Tibial nerve (tissue), 4 donors: Measurements from ENCODE around the gene NR2F1. TPM values are rescaled to one million over a fixed set of nuclear protein-coding genes. Genes with fewer than 3 reads are reported as not detected.

Experiments used
- DNase-seq, 2 donors: peaks; one replicate each; pipeline ENCODE4 v3.0.0-alpha.2; 2019; ENCODE audit warnings: low spot score in 2 of 2
- H3K27ac ChIP-seq, 4 donors: fragments of 200-600 bp; sonication (generic) in 3 of 4; one replicate each; pipeline ENCODE4 v1.5.1; 2017 to 2019; ENCODE audit warnings: mild to moderate bottlenecking in 1 of 4
- H3K27me3 ChIP-seq, 2 donors: fragments of 200-600 bp; sonication (generic) in 1 of 2; one replicate each; pipeline versions ENCODE4 v1.5.1 to v1.6.0; 2017 to 2019
- H3K36me3 ChIP-seq, 3 donors: fragments of 200-600 bp; sonication (generic); one replicate each; pipeline ENCODE4 v1.5.1; 2018 to 2019
- H3K4me1 ChIP-seq, 4 donors: fragments of 200-600 bp; sonication (generic) in 3 of 4; one replicate each; pipeline ENCODE4 v1.5.1; 2017 to 2019
- H3K4me3 ChIP-seq, 4 donors: fragments of 200-600 bp; sonication (generic) in 3 of 4; one replicate each; pipeline ENCODE4 v1.5.1; 2017 to 2019; ENCODE audit warnings: mild to moderate bottlenecking in 1 of 4, moderate library complexity in 1 of 4
- H3K9me3 ChIP-seq, 4 donors: fragments of 200-600 bp; sonication (generic) in 3 of 4; one replicate each; pipeline ENCODE4 v1.5.1; 2017 to 2019
- EP300 ChIP-seq, 2 donors: sonication (generic); formaldehyde crosslinking; IDR thresholded peaks; one replicate each; pipeline ENCODE4 v1.6.1; 2017; ENCODE audit warnings: antibody characterized with exemption in 2 of 2, mild to moderate bottlenecking in 1 of 2
- POLR2A ChIP-seq, 2 donors: fragments of 450-650 bp; IDR thresholded peaks; one replicate each; pipeline ENCODE4 v1.6.1; 2017; ENCODE audit warnings: antibody characterized with exemption in 2 of 2, mild to moderate bottlenecking in 2 of 2, moderate library complexity in 2 of 2
- WGBS, 2 donors: methylation state at CpG; one replicate each; pipeline ENCODE4 v1.1.5; 2018; 5-methylcytosine and 5-hydroxymethylcytosine counted together
- total RNA-seq, 4 donors: library from RNA; depleted of rRNA; stranded (reverse); fragments of >200 nt; gene quantifications; one replicate each; pipeline ENCODE4 v1.1.0, GENCODE V29; 2016
- TF ChIP-seq, protein P1 (sequence below), 5 experiments: fragments of 200-600 bp in 3 of 5; fragments of 450-650 bp in 2 of 5; sonication (generic) in 3 of 5; IDR thresholded peaks; one replicate each; pipeline ENCODE4 v1.5.1; 2016 to 2019; ENCODE audit warnings: antibody characterized with exemption in 5 of 5, mild to moderate bottlenecking in 3 of 5, moderate library complexity in 2 of 5

The NR2F1 gene
- total RNA-seq, 4 donors from 2014 or later, result 64.9 to 81.3 (median 67.6) TPM

DNA sequence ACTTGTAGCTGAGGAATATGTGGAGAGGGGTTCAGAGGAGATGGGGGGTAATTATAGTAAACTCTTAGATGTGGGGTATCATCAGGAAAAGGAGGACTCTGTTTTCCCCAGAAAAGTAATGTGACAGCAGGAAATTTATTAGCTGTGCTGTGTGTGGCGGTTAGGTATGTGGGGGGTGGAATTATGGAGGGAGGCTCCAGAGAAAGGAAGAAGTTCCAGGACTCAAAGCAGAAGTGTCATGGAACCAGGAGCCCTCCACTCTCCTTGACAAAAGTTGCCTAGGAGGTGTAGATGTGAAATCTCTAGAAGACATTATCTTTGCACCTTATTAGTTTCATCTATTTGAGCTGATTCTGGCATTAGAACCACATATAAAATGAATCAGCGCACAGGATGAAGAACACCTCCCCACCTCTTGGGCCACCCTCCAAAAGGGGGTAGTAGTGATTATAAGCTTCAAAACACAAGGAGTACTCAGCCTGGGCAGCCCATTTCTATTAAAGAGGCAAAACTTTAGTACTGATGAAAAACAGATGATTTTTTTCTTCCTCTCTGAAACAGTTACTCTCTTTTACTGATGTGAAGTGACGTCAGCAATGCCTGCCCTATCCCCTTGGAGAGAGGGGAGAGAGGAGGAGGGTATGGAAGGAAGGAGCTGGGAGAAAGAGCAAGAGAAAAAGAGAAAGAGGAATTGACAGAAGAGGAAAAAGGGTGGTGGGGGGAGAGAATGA, 18.2 kb downstream of the NR2F1 start:
- peak in 1 of 2 donors; percentile 49 for DNase-seq
- H3K27me3 ChIP-seq, result peaks cover 0 to 27% of the 10 kb centered on the region in 2 donors
- WGBS, 2 donors, result 35 to 42% methylated on average over 3 of the region's 3 CpGs
- H3K9me3 ChIP-seq, result no peaks in the 10 kb centered on the region
- peak overlapping the region; percentile 72 to 94 (median 86) for H3K27ac ChIP-seq
- TF ChIP-seq POLR2A (IDR thresholded peaks at IDR 0.05) (peak; percentile 13 to 56), EP300 (IDR thresholded peaks at IDR 0.05) (peak in 1 of 2 donors; percentile 76)
- TF ChIP-seq, protein P1, sequence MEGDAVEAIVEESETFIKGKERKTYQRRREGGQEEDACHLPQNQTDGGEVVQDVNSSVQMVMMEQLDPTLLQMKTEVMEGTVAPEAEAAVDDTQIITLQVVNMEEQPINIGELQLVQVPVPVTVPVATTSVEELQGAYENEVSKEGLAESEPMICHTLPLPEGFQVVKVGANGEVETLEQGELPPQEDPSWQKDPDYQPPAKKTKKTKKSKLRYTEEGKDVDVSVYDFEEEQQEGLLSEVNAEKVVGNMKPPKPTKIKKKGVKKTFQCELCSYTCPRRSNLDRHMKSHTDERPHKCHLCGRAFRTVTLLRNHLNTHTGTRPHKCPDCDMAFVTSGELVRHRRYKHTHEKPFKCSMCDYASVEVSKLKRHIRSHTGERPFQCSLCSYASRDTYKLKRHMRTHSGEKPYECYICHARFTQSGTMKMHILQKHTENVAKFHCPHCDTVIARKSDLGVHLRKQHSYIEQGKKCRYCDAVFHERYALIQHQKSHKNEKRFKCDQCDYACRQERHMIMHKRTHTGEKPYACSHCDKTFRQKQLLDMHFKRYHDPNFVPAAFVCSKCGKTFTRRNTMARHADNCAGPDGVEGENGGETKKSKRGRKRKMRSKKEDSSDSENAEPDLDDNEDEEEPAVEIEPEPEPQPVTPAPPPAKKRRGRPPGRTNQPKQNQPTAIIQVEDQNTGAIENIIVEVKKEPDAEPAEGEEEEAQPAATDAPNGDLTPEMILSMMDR (IDR thresholded peaks at IDR 0.05), result no peak
- H3K36me3 ChIP-seq, result peaks cover 0 to 2% (median 0%) of the 10 kb centered on the region in 3 donors
- peak overlapping the region; percentile 7 to 39 (median 24) for H3K4me3 ChIP-seq
- peaks cover 0 to 80% (median 9%) of the 10 kb centered on the region in 4 donors for H3K4me1 ChIP-seq

DNA sequence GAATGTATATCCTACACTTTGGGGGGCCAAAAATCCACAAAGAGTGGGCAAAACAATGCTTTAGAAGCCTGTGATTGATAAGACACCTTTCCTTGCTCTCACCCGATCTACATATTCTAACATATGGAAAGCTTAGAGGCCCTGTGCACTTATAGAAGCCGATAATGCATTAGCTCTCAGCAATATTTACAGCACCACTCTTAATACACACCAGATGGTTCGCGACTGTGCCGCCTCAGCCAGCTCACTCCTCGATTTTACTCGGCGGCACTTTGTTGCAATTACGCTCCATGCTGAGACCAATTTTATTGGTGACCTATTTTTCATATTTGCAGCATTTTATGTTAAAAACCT, 18.8 kb downstream of the NR2F1 start:
- Histone ChIP-seq H3K27ac (peak overlapping the region; percentile 72 to 94 (median 86)), H3K36me3 (no peaks in the 10 kb centered on the region), H3K4me1 (peaks cover 0 to 75% (median 8%) of the 10 kb centered on the region in 4 donors), H3K9me3 (no peaks in the 10 kb centered on the region), H3K4me3 (peak overlapping the region; percentile 7 to 39 (median 24)), H3K27me3 (peaks cover 0 to 27% of the 10 kb centered on the region in 2 donors)
- no peak for DNase-seq
- 44 to 59% methylated on average over 9 of the region's 9 CpGs for WGBS, 2 donors
- TF ChIP-seq EP300 (IDR thresholded peaks at IDR 0.05) (no peak), POLR2A (IDR thresholded peaks at IDR 0.05) (peak in 1 of 2 donors; percentile 42)
- TF ChIP-seq, protein P1 (IDR thresholded peaks at IDR 0.05), result no peak

DNA sequence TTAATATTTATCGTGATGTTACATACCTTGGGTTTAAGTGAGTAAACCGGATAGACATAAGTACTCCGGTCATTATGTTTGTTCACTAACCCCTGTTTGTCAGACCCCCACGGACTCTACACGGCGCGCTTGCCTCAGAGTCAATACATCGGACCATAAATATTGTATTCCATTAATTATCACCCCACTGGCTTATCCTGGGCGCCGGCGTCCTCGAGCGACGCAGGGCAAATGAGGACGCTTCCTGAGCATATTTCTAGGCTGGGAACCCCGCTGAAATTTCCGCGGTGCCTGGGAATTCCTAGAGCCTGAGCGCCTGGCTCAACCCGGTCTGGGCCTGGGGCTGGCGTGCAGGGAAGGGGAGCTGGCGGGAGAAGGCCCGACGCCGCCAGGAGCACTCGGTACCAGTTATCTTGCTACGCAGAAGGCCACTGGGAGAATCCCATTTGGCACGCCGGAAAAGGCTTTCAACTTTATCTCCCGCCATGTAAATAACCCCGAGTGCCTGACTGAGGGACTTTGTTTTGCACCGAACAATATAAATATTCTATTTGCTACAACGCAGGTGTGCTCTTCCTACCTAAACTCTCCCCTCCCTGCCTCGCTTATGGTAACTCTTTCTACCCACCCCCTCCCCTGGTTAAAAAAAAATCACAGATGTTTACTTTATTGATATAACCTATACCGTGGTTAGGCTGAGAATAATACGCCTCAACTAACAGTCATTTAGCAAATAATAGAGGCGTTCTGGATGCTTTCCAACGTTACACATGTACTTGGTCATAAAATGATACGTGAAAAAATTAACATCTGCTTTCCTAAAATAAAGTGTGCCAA, 19.4 kb downstream of the NR2F1 start:
- Histone ChIP-seq H3K4me3 (peak overlapping the region; percentile 7 to 39 (median 24)), H3K4me1 (peaks cover 0 to 71% (median 4%) of the 10 kb centered on the region in 4 donors), H3K36me3 (no peaks in the 10 kb centered on the region), H3K27ac (peak overlapping the region; percentile 72 to 94 (median 86)), H3K9me3 (no peaks in the 10 kb centered on the region), H3K27me3 (peaks cover 0 to 30% of the 10 kb centered on the region in 2 donors)
- TF ChIP-seq, protein P1 (IDR thresholded peaks at IDR 0.05), result no peak
- TF ChIP-seq POLR2A (IDR thresholded peaks at IDR 0.05), result no peak
- no peak for TF ChIP-seq EP300 (IDR thresholded peaks at IDR 0.05)
- DNase-seq, result no peak
- 46 to 50% methylated on average over 39 of the region's 39 CpGs for WGBS, 2 donors

DNA sequence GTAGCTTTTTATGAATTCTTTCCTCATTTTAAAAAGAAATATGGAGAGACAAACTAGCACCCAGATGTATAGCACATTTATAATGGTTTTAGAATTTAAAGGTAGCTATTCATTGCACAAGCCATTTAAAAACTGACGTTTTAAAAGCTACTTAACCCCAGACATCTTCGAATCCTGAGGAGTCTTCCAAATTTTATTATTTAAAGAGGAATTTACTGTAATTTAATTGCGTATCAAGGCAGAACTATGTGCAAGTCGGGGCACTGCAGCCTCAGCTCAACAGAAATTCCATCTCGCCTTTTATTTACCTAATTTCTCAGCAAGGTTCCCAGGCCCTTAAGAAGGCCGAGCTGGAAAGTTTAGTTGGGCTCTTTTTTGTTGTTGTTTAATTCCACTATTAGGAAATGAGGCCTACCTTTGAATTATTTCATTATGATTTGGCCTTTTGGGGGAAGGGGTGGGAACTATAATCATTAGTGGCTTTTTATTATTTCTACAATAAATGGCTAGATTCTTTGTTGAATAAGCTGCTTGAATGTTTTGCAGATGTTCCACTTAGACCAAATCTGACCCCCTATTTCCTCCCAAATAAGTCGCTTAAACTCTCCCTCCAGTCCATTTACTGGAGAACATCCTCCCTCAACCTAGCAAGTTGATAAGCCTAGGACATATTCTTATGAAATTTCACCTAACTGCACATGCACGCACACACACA, 20.2 kb downstream of the NR2F1 start:
- Histone ChIP-seq H3K4me3 (peak overlapping the region in 3 of 4 donors; percentile 41 to 67 (median 52)), H3K27ac (peak overlapping the region; percentile 78 to 94 (median 86))
- WGBS, 2 donors, result 38 to 60% methylated on average over 8 of the region's 8 CpGs

More for the DNA sequence above, 20.2 kb downstream of the NR2F1 start:
- peaks cover 0 to 31% of the 10 kb centered on the region in 2 donors for H3K27me3 ChIP-seq
- no peaks in the 10 kb centered on the region for H3K9me3 ChIP-seq
- peaks cover 0 to 71% (median 5%) of the 10 kb centered on the region in 4 donors for H3K4me1 ChIP-seq
- TF ChIP-seq POLR2A (IDR thresholded peaks at IDR 0.05), result no peak
- TF ChIP-seq EP300 (IDR thresholded peaks at IDR 0.05), result no peak
- TF ChIP-seq, protein P1 (IDR thresholded peaks at IDR 0.05), result no peak
- no peak for DNase-seq
- no peaks in the 10 kb centered on the region for H3K36me3 ChIP-seq
